Activated naive CD8-positive, alpha-beta T cell treated with anti-CD3 and anti-CD28 coated beads, Interleukin-2, amount 50 U/mL, for 16 hours (primary cell): ENCODE data around the gene ADGRG1.

Source experiments
- DNase-seq: peaks from one replicate; pipeline ENCODE4 v3.0.0-alpha.2; 2020; ENCODE audit warnings: low read depth, low spot score

ADGRG1 gene

DNA sequence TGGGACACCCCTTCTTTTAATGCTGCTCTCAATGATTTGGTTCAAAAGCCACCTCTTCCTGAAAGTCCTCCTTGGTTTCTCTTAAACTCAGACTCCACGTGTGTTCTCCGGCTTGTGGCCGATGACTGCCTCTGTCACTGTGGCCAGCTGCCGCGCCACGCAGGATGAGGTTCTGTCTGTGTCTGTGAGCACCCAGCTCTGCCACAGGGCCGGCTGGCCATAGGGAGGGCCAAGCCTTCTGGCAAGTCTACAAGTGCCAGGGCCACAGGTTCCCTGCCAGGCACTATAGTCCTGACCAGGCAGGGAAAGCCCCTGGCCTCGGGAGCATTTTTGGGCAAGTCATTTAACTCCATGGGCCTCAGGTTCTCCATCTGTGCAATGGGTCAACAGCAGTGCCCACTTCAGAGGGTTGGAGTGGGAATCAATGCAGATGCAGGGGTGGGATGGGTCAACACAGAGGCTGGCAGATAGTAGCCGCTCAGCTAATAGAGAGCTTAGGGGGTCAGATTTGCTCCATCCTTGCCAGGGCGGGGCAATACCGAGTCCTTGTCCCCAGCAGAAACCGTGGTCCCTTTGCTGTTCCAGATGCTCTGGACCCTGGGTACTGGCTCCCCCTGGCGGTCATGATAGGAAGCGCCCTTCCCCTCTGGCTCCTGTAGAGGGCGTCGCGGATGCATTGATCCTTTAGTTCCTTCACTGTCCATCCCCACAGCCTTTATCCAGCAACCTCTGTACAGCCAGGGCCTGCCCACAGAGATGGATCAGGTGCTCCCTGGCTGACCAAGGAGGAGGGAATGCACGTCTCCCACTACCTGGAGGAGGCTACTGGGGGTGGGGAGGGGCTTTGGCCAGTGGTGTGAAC is 20.4 kb downstream of the ADGRG1 start:
- peak; percentile 70 for DNase-seq

- DNase-seq: no peak
Measured at GRCh38 chr16:57649443-57649751, 21.0 kb downstream of the ADGRG1 start.

- no peak for DNase-seq
Measured at GRCh38 chr16:57649846-57650245, 21.4 kb downstream of the ADGRG1 start.

DNA sequence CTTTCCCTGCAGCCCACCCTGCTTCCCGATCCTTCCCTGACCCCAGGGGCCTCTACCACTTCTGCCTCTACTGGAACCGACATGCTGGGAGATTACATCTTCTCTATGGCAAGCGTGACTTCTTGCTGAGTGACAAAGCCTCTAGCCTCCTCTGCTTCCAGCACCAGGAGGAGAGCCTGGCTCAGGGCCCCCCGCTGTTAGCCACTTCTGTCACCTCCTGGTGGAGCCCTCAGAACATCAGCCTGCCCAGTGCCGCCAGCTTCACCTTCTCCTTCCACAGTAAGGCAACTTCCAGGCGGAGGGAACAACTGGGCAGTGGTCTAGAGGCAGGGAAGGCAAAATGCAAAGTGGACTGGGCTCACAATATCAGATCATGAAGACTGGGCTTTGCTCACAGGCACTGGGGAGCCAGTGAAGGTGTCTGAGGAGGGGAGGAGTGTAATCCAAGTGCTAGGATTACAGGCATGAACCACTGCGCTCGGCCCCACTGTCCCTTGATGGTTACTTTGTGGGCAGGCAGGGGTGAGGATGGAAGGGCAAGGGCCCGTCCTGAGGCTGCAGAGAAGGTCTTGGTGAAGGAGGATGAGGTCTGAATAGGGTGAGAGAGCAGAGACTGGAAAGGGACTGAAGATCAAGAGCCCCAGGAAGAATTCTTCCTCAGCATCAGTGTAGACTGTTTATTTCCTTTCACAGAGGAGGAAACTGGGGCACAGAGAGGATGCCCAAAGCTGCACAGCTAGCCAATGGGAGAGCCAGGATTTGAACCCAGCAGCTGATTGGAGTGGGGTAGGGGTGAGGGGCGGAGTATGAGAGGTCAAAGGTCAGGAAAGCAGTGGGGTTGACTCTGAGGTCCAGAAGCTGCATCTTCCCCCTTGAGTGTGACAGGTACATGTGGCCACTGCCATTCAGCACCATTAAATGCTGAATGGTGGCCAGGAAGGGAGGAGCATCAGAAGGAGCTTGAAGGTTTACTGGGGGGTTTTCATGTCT is 23.2 kb downstream of the ADGRG1 start:
- DNase-seq: no peak

GRCh38 chr16:57652695-57653471 is 24.5 kb downstream of the ADGRG1 start:
- DNase-seq: no peak

DNA sequence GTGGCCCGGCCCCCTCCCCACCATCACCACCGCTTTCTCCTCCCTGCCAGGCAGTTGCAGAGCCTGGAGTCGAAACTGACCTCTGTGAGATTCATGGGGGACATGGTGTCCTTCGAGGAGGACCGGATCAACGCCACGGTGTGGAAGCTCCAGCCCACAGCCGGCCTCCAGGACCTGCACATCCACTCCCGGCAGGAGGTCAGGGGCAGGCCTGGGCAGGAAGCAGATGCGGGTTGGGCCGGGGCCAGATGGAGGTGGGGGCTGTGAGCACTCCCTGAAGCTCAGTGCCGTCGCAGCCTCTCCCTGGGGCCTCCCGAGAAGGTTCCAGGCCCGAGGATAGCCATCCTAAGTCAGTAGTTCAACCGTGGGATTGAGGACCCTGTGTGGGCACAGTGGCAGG is 25.5 kb downstream of the ADGRG1 start:
- no peak for DNase-seq

GRCh38 chr16:57656342-57656955 is 28.0 kb downstream of the ADGRG1 start:
- DNase-seq: no peak

GRCh38 chr16:57657228-57657627 is 28.8 kb downstream of the ADGRG1 start:
- no peak for DNase-seq

DNA sequence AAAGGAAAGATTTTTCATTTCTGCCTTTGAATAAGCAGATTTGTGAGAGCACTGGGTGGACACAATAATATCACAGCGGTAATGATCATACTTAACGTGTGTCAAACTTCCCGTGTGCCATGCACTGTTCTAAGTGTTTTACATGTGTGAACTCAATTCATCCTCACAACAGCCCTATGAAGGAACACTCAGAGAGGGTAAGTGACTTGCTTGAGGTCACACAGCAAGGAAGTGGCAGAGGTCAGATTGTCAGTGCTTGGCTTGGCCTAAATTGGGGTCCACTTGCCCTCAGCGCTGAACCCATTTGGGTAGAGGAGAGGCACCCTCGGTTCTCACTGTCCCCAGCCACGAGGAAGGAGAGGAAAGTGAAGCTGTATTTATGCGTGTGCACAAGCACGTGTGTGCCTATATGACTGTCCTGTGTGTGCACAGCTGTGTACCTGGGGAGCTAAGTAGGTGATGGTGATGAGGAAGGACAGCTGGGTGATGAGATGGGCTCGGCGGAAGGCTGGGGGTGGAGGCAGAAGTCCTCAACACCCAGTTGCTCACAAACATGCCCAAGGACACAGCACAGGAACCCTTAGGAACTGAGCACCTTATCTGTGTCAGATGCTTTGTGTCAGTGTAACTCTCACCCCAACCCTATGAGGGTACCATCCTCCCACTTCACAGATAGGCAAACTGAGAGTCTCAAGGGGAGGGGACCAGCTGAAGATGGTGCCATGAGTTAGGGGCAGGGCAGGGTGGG is 29.9 kb downstream of the ADGRG1 start:
- DNase-seq: no peak

GRCh38 chr16:57658878-57659674 is 30.6 kb downstream of the ADGRG1 start:
- DNase-seq: no peak

GRCh38 chr16:57660715-57661463 is 32.5 kb downstream of the ADGRG1 start:
- DNase-seq: no peak

DNA sequence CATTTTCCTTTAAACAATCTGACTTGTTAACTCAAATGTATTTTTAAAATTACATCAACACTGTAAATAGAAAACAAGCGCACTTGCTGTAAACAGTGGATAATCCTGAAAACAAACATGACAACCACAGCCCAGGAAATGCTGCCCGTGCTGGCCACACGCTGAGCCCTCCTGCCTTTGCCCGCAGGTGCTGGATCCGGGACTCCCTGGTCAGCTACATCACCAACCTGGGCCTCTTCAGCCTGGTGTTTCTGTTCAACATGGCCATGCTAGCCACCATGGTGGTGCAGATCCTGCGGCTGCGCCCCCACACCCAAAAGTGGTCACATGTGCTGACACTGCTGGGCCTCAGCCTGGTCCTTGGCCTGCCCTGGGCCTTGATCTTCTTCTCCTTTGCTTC is 33.1 kb downstream of the ADGRG1 start:
- no peak for DNase-seq

DNA sequence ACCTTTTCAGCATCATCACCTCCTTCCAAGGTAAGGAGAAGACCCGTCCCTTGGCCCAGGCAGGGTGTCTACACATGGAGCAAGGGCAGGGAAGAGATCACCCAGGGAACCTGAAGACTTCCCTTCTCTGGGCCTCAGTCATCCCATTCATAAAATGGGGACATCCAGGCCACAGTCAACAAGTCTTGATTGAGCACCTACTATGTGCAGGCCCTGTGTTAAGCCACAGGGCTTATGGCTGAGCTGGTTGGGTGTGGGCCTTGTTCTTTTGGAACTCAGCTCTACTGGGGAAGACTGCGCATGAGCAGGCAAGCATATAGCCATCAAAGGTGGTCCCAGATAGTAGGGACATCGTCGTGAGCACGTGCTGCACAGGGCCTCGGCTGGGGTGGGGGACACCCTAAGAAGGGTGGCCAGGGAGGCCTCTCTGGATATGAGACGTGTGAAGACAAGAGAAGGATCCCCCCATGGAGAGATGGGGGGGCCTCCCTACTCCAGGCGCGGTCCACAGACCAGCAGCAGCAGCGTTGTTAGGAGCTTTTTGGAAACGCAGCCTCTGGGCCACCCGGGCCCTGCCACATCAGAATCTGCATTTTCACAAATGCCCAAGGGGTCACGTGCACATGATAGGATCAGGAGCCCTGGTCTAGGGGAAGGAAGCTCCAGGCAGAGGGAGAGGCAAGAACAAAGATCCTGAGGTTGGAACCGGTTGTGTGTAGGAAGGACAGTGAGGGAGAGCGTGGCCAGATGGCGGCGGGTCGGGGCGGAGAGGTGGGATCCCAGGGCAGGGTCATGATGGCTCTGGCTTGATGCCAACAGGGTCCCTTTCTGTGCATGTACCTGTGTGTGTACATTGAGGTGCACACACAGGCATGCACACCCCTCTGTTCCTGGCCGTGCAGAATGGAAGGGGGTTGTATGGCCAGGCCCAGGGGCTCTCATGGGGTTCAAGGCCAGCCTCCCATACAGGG is 33.8 kb downstream of the ADGRG1 start:
- no peak for DNase-seq

DNA sequence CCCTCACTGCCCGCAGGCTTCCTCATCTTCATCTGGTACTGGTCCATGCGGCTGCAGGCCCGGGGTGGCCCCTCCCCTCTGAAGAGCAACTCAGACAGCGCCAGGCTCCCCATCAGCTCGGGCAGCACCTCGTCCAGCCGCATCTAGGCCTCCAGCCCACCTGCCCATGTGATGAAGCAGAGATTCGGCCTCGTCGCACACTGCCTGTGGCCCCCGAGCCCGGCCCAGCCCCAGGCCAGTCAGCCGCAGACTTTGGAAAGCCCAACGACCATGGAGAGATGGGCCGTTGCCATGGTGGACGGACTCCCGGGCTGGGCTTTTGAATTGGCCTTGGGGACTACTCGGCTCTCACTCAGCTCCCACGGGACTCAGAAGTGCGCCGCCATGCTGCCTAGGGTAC is 35.0 kb downstream of the ADGRG1 start:
- DNase-seq: no peak

DNA sequence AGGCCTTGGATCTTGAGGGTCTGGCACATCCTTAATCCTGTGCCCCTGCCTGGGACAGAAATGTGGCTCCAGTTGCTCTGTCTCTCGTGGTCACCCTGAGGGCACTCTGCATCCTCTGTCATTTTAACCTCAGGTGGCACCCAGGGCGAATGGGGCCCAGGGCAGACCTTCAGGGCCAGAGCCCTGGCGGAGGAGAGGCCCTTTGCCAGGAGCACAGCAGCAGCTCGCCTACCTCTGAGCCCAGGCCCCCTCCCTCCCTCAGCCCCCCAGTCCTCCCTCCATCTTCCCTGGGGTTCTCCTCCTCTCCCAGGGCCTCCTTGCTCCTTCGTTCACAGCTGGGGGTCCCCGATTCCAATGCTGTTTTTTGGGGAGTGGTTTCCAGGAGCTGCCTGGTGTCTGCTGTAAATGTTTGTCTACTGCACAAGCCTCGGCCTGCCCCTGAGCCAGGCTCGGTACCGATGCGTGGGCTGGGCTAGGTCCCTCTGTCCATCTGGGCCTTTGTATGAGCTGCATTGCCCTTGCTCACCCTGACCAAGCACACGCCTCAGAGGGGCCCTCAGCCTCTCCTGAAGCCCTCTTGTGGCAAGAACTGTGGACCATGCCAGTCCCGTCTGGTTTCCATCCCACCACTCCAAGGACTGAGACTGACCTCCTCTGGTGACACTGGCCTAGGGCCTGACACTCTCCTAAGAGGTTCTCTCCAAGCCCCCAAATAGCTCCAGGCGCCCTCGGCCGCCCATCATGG is 35.7 kb downstream of the ADGRG1 start:
- no peak for DNase-seq

GRCh38 chr16:57664662-57665025 is 36.2 kb downstream of the ADGRG1 start:
- no peak for DNase-seq

GRCh38 chr16:57665541-57665940 is 37.1 kb downstream of the ADGRG1 start:
- DNase-seq: no peak
